HG03064 (cell line): ENCODE data around the gene MYOCD.

Experiments used
- ATAC-seq: cut with Tn5 transposase; IDR thresholded peaks from one replicate; pipeline ENCODE4 v1.9.1; 2021; ENCODE audit warnings: low read depth; ENCODE audit not compliant: unreplicated experiment

MYOCD gene

GRCh38 chr17:12815642-12816141 is 150.0 kb downstream of the MYOCD start:
- ATAC-seq: peak; percentile 99
